CD14-positive monocyte (primary cell): ENCODE results near the gene KANSL1L. TPM values are rescaled to one million over a fixed set of nuclear protein-coding genes. Genes with fewer than 3 reads are reported as not detected.

Experiments used
- DNase-seq, 3 donors: peaks; one replicate each; pipeline ENCODE4 v3.0.0-alpha.2; 2011 to 2022
- H2AFZ ChIP-seq: 2 replicates; pipeline ENCODE4 v1.6.0; 2012; ENCODE audit warnings: mild to moderate bottlenecking, low read depth, low read length, inconsistent platforms; ENCODE audit not compliant: insufficient read depth, poor library complexity, severe bottlenecking
- H3K27ac ChIP-seq, 2 donors: 1 replicate in 1 of 2; 2 replicates in 1 of 2; pipeline ENCODE4 v1.5.1; 2012 to 2013; ENCODE audit warnings: low read length in 2 of 2, control low read depth in 1 of 2, inconsistent platforms in 1 of 2, low read depth in 1 of 2, mild to moderate bottlenecking in 1 of 2
- H3K27me3 ChIP-seq, 2 donors: one replicate each; pipeline versions ENCODE4 v1.6.0 to v1.6.1; 2011 to 2013; ENCODE audit warnings: low read length in 2 of 2; ENCODE audit not compliant: control insufficient read depth in 2 of 2, insufficient read depth in 2 of 2
- H3K36me3 ChIP-seq, 2 donors: replicated peaks in 1 of 2; 1 replicate in 1 of 2; 2 replicates in 1 of 2; pipeline versions ENCODE4 v1.5.1 to v1.6.1; 2012 to 2013; ENCODE audit warnings: low read length in 2 of 2, control low read depth in 1 of 2, inconsistent platforms in 1 of 2, mild to moderate bottlenecking in 1 of 2; ENCODE audit not compliant: insufficient read depth in 2 of 2, control insufficient read depth in 1 of 2
- H3K4me1 ChIP-seq, 2 donors: 1 replicate in 1 of 2; 2 replicates in 1 of 2; pipeline versions ENCODE4 v1.5.1 to v1.6.1; 2012 to 2013; ENCODE audit warnings: low read length in 2 of 2, control low read depth in 1 of 2, inconsistent platforms in 1 of 2, mild to moderate bottlenecking in 1 of 2, moderate library complexity in 1 of 2; ENCODE audit not compliant: insufficient read depth in 2 of 2, control insufficient read depth in 1 of 2
- H3K4me2 ChIP-seq: replicated peaks from 2 replicates; pipeline ENCODE3; 2012; ENCODE audit warnings: low read length, moderate library complexity, mild to moderate bottlenecking; ENCODE audit not compliant: poor library complexity, severe bottlenecking; ENCODE audit errors: extremely low read depth
- H3K4me3 ChIP-seq, 3 experiments: fragments of 200-600 bp in 1 of 3; sonication (generic) in 1 of 3; replicated peaks in 1 of 3; 1 replicate in 2 of 3; 2 replicates in 1 of 3; pipeline ENCODE4 v1.5.1; 2011 to 2013; ENCODE audit warnings: low read length in 3 of 3, mild to moderate bottlenecking in 3 of 3, control low read depth in 2 of 3, low read depth in 2 of 3, inconsistent platforms in 1 of 3, moderate library complexity in 1 of 3
- H3K79me2 ChIP-seq: 2 replicates; pipeline ENCODE4 v1.6.0; 2012; ENCODE audit warnings: mild to moderate bottlenecking, control low read depth, inconsistent platforms, low read length, moderate library complexity; ENCODE audit not compliant: insufficient read depth
- H3K9ac ChIP-seq: 2 replicates; pipeline ENCODE4 v1.6.0; 2017; ENCODE audit warnings: low read length, mild to moderate bottlenecking; ENCODE audit not compliant: insufficient read depth, poor library complexity, severe bottlenecking
- H3K9me3 ChIP-seq, 2 donors: replicated peaks in 1 of 2; 1 replicate in 1 of 2; 2 replicates in 1 of 2; pipeline versions ENCODE4 v1.5.1 to v1.6.1; 2012 to 2013; ENCODE audit warnings: low read length in 2 of 2, control low read depth in 1 of 2; ENCODE audit not compliant: control insufficient read depth in 1 of 2, insufficient read depth in 1 of 2
- H4K20me1 ChIP-seq: 2 replicates; pipeline ENCODE4 v1.6.0; 2012; ENCODE audit warnings: mild to moderate bottlenecking, low read length, control low read depth, moderate library complexity; ENCODE audit not compliant: insufficient read depth
- H3K27ac Mint-ChIP-seq, 7 donors: one replicate each; pipeline ENCODE4 v1.8.0; 2020; ENCODE audit warnings: mild to moderate bottlenecking in 7 of 7, mixed read lengths in 7 of 7, moderate library complexity in 6 of 7, inconsistent platforms in 2 of 7
- H3K27me3 Mint-ChIP-seq, 3 donors: one replicate each; pipeline ENCODE4 v1.8.0; 2021 to 2022; ENCODE audit warnings: low read depth in 3 of 3, mild to moderate bottlenecking in 3 of 3, mixed read lengths in 3 of 3, moderate library complexity in 3 of 3, inconsistent platforms in 1 of 3
- H3K36me3 Mint-ChIP-seq, 2 donors: one replicate each; pipeline ENCODE4 v1.8.0; 2020; ENCODE audit warnings: mixed read lengths in 2 of 2, inconsistent platforms in 1 of 2, mild to moderate bottlenecking in 1 of 2
- H3K4me1 Mint-ChIP-seq: one replicate; pipeline ENCODE4 v1.8.0; 2020; ENCODE audit warnings: mild to moderate bottlenecking, mixed read lengths
- H3K4me3 Mint-ChIP-seq, 2 donors: one replicate each; pipeline ENCODE4 v1.8.0; 2020; ENCODE audit warnings: mild to moderate bottlenecking in 2 of 2, mixed read lengths in 2 of 2, moderate library complexity in 1 of 2
- H3K9me3 Mint-ChIP-seq, 7 donors: one replicate each; pipeline ENCODE4 v1.8.0; 2020 to 2022; ENCODE audit warnings: mixed read lengths in 7 of 7, mild to moderate bottlenecking in 6 of 7, moderate library complexity in 6 of 7, inconsistent platforms in 2 of 7
- CTCF ChIP-seq: fragments of 200-600 bp; IDR thresholded peaks from one replicate; pipeline ENCODE4 v1.8.0; 2022; ENCODE audit warnings: antibody characterized with exemption, mild to moderate bottlenecking
- WGBS: methylation state at CpG from one replicate; pipeline ENCODE4 v1.1.5; 2013; ENCODE audit warnings: missing lambda C conversion rate; ENCODE audit not compliant: insufficient coverage; 5-methylcytosine and 5-hydroxymethylcytosine counted together
- intact Hi-C, 2 donors: fragments of 100-400 bp; cut with micrococcal nuclease; formaldehyde crosslinking; loops; one replicate each; pipeline versions ENCODE4 v1.15.0 to v1.15.1; 2023
- polyA plus RNA-seq, 3 donors: library from polyadenylated mRNA; depleted of rRNA in 1 of 3; unstranded in 2 of 3; stranded (reverse) in 1 of 3; fragments of 300-500 nt in 2 of 3; fragments of >200 nt in 1 of 3; fragmentation: Illumina TruSeq in 2 of 3; gene quantifications; 1 replicate in 2 of 3; 2 replicates in 1 of 3; pipeline ENCODE4 v1.2.3, GENCODE V29; 2012 to 2021

KANSL1L gene
- polyA plus RNA-seq, 3 donors, result 1.00 to 11.6 (median 1.3) TPM

- no peak for TF ChIP-seq CTCF
- Mint-ChIP-seq H3K36me3 (peaks cover 23 to 28% of the 10 kb centered on the region in 2 donors), H3K9me3 (peaks cover 0 to 3% (median 0%) of the 10 kb centered on the region in 7 donors), H3K4me3 (no peak overlapping the region), H3K27ac (no peak overlapping the region), H3K27me3 (no peaks in the 10 kb centered on the region), H3K4me1 (peaks cover 12% of the 10 kb centered on the region)
- Histone ChIP-seq H2AFZ (no peak overlapping the region), H4K20me1 (peaks cover 17% of the 10 kb centered on the region), H3K79me2 (peaks cover 32% of the 10 kb centered on the region), H3K27me3 (no peaks in the 10 kb centered on the region), H3K27ac (no peak overlapping the region), H3K9ac (no peak overlapping the region), H3K36me3 (peaks cover 16 to 30% of the 10 kb centered on the region in 2 donors), H3K9me3 (no peaks in the 10 kb centered on the region), H3K4me1 (peaks cover 9 to 10% of the 10 kb centered on the region in 2 donors), H3K4me2 (no peak overlapping the region), H3K4me3 (no peak overlapping the region)
- WGBS, result no CpG with 5 or more reads among the region's 2 CpGs
- no peak for DNase-seq
- intact Hi-C loops, result no loop called here
These were observed 13.0 kb downstream of the KANSL1L start for GRCh38 chr2:210158236-210158635.

GRCh38 chr2:210157526-210157925, 13.7 kb downstream of the KANSL1L start:
- TF ChIP-seq CTCF, result no peak
- peaks cover 4 to 5% of the 10 kb centered on the region in 2 donors for H3K4me1 ChIP-seq
- H3K9me3 ChIP-seq, result no peaks in the 10 kb centered on the region
- peaks cover 17% of the 10 kb centered on the region for H4K20me1 ChIP-seq
- H3K36me3 ChIP-seq, result peaks cover 20 to 35% of the 10 kb centered on the region in 2 donors
- Mint-ChIP-seq H3K4me1 (peaks cover 5% of the 10 kb centered on the region), H3K4me3 (no peak overlapping the region), H3K9me3 (peaks cover 0 to 3% (median 0%) of the 10 kb centered on the region in 7 donors), H3K36me3 (peaks cover 23 to 28% of the 10 kb centered on the region in 2 donors), H3K27ac (no peak overlapping the region), H3K27me3 (no peaks in the 10 kb centered on the region)
- DNase-seq, result no peak
- H3K27ac ChIP-seq, result no peak overlapping the region
- intact Hi-C loops, result no loop called here
- peaks cover 32% of the 10 kb centered on the region for H3K79me2 ChIP-seq
- H2AFZ ChIP-seq, result no peak overlapping the region
- WGBS, result 94% methylated on average over 2 of the region's 3 CpGs
- H3K4me3 ChIP-seq, result no peak overlapping the region
- H3K27me3 ChIP-seq, result no peaks in the 10 kb centered on the region
- H3K4me2 ChIP-seq, result no peak overlapping the region
- H3K9ac ChIP-seq, result no peak overlapping the region
